K562 (cell line): ENCODE data around the gene GLG1. TPM values are rescaled to one million over a fixed set of nuclear protein-coding genes. Genes with fewer than 3 reads are reported as not detected.
A peak's percentile ranks its signal among the peaks of the same experiment; 100 is the strongest.

Source experiments
- ATAC-seq: fragments of 200-7000 bp; cut with Tn5 transposase; 3 replicates; pipeline ENCODE4 v1.9.1; 2020; ENCODE audit warnings: moderate library complexity
- BruUV-seq: library from RNA; stranded (reverse); fragments of 400-500 nt; replicated peaks from 2 replicates; lab custom pipeline; 2021; lab: Mats Ljungman, UMichigan
- CTCF ChIA-PET: fragments of 300-600 bp; formaldehyde crosslinking; extraction: SDS; loops from one replicate; lab custom pipeline; 2021; ENCODE audit warnings: low intra/inter-chr PET ratio; lab: Yijun Ruan, JAX
- POLR2A ChIA-PET: fragments of 300-600, 350-650 bp; sonication (Branson Sonifier 250); formaldehyde crosslinking; extraction: SDS; loops from one replicate; lab custom pipeline; 2021; ENCODE audit warnings: antibody characterized with exemption, inconsistent platforms; lab: Yijun Ruan, JAX
- DNase-seq, 4 experiments: peaks; one replicate each; pipeline versions ENCODE4 v3.0.0 to v3.0.0-alpha.2; 2011 to 2018; ENCODE audit warnings: low spot score in 3 of 4, mixed read lengths in 3 of 4; ENCODE audit errors: extremely low read depth in 1 of 4
- FAIRE-seq: peaks from 2 replicates; lab custom pipeline; 2011; peaks lifted over from hg19 to GRCh38; lab: Jason Lieb, UNC
- H2AFZ ChIP-seq: 2 replicates; pipeline ENCODE4 v1.6.0; 2011; ENCODE audit warnings: low read depth, low read length, control low read depth, inconsistent platforms
- H3K27ac ChIP-seq: fragments of 200-600 bp; 3 replicates; pipeline ENCODE4 v1.8.0; 2011; ENCODE audit warnings: low read depth, mild to moderate bottlenecking, control low read depth, inconsistent platforms, low read length, moderate library complexity, mixed read lengths; ENCODE audit errors: extremely low read depth
- H3K27me3 ChIP-seq, 2 experiments: fragments of 300-600 bp in 1 of 2; 2 replicates in 1 of 2; 3 replicates in 1 of 2; pipeline versions ENCODE4 v1.6.0 to v1.8.0; 2011; ENCODE audit warnings: inconsistent platforms in 2 of 2, low read length in 2 of 2, mild to moderate bottlenecking in 1 of 2, mixed read lengths in 1 of 2, moderate library complexity in 1 of 2; ENCODE audit not compliant: control insufficient read depth in 2 of 2, insufficient read depth in 2 of 2
- H3K36me3 ChIP-seq: fragments of 300-600 bp; 3 replicates; pipeline ENCODE4 v1.8.0; 2011; ENCODE audit warnings: mild to moderate bottlenecking, low read length, inconsistent platforms; ENCODE audit not compliant: control insufficient read depth, insufficient read depth
- H3K4me1 ChIP-seq, 2 experiments: fragments of 200-600 bp in 1 of 2; replicated peaks in 1 of 2; 2 replicates in 1 of 2; 3 replicates in 1 of 2; pipeline versions ENCODE4 v1.5.1 to v1.8.0; 2011; ENCODE audit warnings: inconsistent platforms in 2 of 2, low read length in 2 of 2, mild to moderate bottlenecking in 1 of 2, mixed read lengths in 1 of 2, moderate library complexity in 1 of 2; ENCODE audit not compliant: control insufficient read depth in 2 of 2, insufficient read depth in 2 of 2
- H3K4me2 ChIP-seq: 2 replicates; pipeline ENCODE4 v1.6.1; 2011; ENCODE audit warnings: low read length, control low read depth, inconsistent platforms, mixed read lengths; ENCODE audit not compliant: insufficient read depth
- H3K4me3 ChIP-seq: fragments of 200-600 bp; sonication (generic), shearing (Covaris generic); 2 replicates; pipeline ENCODE4 v1.5.1; 2016; ENCODE audit warnings: control low read depth, inconsistent platforms
- H3K79me2 ChIP-seq: fragments of 200-600 bp; 3 replicates; pipeline ENCODE4 v1.8.0; 2011; ENCODE audit warnings: low read length, inconsistent platforms; ENCODE audit not compliant: control insufficient read depth, insufficient read depth
- H3K9ac ChIP-seq, 2 experiments: 2 replicates each; pipeline versions ENCODE4 v1.6.0 to v1.6.1; 2011; ENCODE audit warnings: low read depth in 2 of 2, low read length in 2 of 2, control low read depth in 1 of 2, inconsistent platforms in 1 of 2, mild to moderate bottlenecking in 1 of 2, mixed read lengths in 1 of 2; ENCODE audit not compliant: insufficient read depth in 1 of 2
- H3K9me1 ChIP-seq: one replicate; pipeline ENCODE4 v1.6.0; 2011; ENCODE audit warnings: inconsistent platforms, mild to moderate bottlenecking, low read length, moderate library complexity; ENCODE audit not compliant: control insufficient read depth, insufficient read depth
- H3K9me3 ChIP-seq: replicated peaks from 2 replicates; pipeline ENCODE4 v1.5.1; 2011; ENCODE audit warnings: low read depth, low read length, inconsistent platforms; ENCODE audit not compliant: control insufficient read depth, insufficient read depth
- H4K20me1 ChIP-seq: replicated peaks from 2 replicates; pipeline ENCODE4 v1.6.1; 2011; ENCODE audit warnings: low read length, inconsistent platforms, mixed read lengths; ENCODE audit not compliant: control insufficient read depth, insufficient read depth
- C11orf30 ChIP-seq: fragments of 450-650 bp; IDR thresholded peaks from 2 replicates; pipeline ENCODE4 v1.6.1; 2016; ENCODE audit warnings: low read depth, mild to moderate bottlenecking
- MAFF ChIP-seq: IDR thresholded peaks from 2 replicates; pipeline ENCODE4 v1.6.1; 2012; ENCODE audit warnings: low read length, improper control_type of control experiment
- MAFG ChIP-seq: fragments of 450-650 bp; conservative IDR thresholded peaks from 2 replicates; pipeline ENCODE4 v1.6.1; 2016; ENCODE audit warnings: missing genetic modification characterization, missing compliant biosample characterization
- MAFK ChIP-seq: IDR thresholded peaks from 2 replicates; pipeline ENCODE4 v1.6.1; 2011; ENCODE audit warnings: low read length, improper control_type of control experiment
- NFIC ChIP-seq: fragments of 450-650 bp; IDR thresholded peaks from 2 replicates; pipeline ENCODE4 v1.6.1; 2017; ENCODE audit warnings: mild to moderate bottlenecking, inconsistent platforms
- RAD21 ChIP-seq, 2 experiments: fragments of 250-450 bp in 1 of 2; fragments of 450-650 bp in 1 of 2; sonication (Bioruptor Pico) in 1 of 2; formaldehyde crosslinking in 1 of 2; IDR thresholded peaks in 1 of 2; conservative IDR thresholded peaks in 1 of 2; 2 replicates each; pipeline versions ENCODE4 v1.4.0 to v1.8.0; 2020 to 2022; ENCODE audit warnings: mild to moderate bottlenecking in 2 of 2, moderate library complexity in 1 of 2
- ZBTB12 ChIP-seq: fragments of 250-450 bp; sonication (Bioruptor Pico); IDR thresholded peaks from 2 replicates; pipeline ENCODE4 v1.4.0; 2020
- ZNF316 ChIP-seq: fragments of 450-650 bp; IDR thresholded peaks from 2 replicates; pipeline ENCODE4 v1.6.1; 2016
- WGBS: fragments of 100-300 bp; shearing (Covaris generic); methylation state at CpG from one replicate; pipeline ENCODE4 v1.1.6; 2016; ENCODE audit warnings: low coverage, mixed read lengths; ENCODE audit not compliant: insufficient coverage; ENCODE audit errors: missing lambda C conversion rate; 5-methylcytosine and 5-hydroxymethylcytosine counted together
- in situ Hi-C: fragments of 300-500 bp; cut with MboI; formaldehyde crosslinking; loops from 4 replicates; pipeline ENCODE4 v1.15.0; 2018; ENCODE audit warnings: inconsistent platforms, mixed read lengths
- intact Hi-C: fragments of 100-400 bp; cut with micrococcal nuclease; formaldehyde crosslinking; loops from 2 replicates; pipeline ENCODE4 v1.14.2; 2022
- polyA plus RNA-seq, 8 experiments: library from polyadenylated mRNA; depleted of rRNA in 4 of 8; stranded (reverse) in 5 of 8; unstranded in 3 of 8; fragments of >200 nt; fragmentation: Nextera tagmentation in 2 of 8; fragmentation: Illumina TruSeq in 1 of 8; extraction: Ambion mirVana in 2 of 8; extraction: Trizol in 1 of 8; gene quantifications; 2 replicates each; pipeline versions ENCODE4 v1.2.1 to v1.2.3, GENCODE V29; 2011 to 2014; ENCODE audit warnings: inconsistent platforms in 1 of 8, missing spikeins in 1 of 8
- total RNA-seq, 7 experiments: library from RNA; depleted of rRNA in 6 of 7; stranded (reverse); fragments of >200 nt in 6 of 7; fragmentation: Illumina TruSeq in 2 of 7; extraction: Trizol in 2 of 7; gene quantifications; 2 replicates each; pipeline versions ENCODE4 v1.2.1 to v1.2.3, GENCODE V29; 2011 to 2021; ENCODE audit warnings: low replicate concordance in 1 of 7

The GLG1 gene
- total and polyA plus RNA-seq, 9 of the 15 experiments (the other 6 are each of a cell fraction or from before 2014, with no cell fraction given) = 6.2 to 36.0 (median 23.6) TPM

- intact Hi-C loops = no loop called here
- POLR2A ChIA-PET = interaction anchor here (1.0 kb wide), 1 partner anchor 24 kb away, joined by 5 read pairs; no protein-coding TSS in a partner anchor
- Histone ChIP-seq H3K27ac (no peak overlapping the region), H3K79me2 (no peaks in the 10 kb centered on the region), H3K36me3 (peaks cover 26% of the 10 kb centered on the region; the same call in 1 of the 3 replicates), H3K27me3 (no peaks in the 10 kb centered on the region), H4K20me1 (no peaks in the 10 kb centered on the region), H3K4me3 (no peak overlapping the region), H3K4me2 (no peak overlapping the region), H3K9ac (no peak overlapping the region), H3K4me1 (no peaks in the 10 kb centered on the region; a peak in 1 of 5 replicates), H3K9me3 (no peaks in the 10 kb centered on the region), H3K9me1 (no peaks in the 10 kb centered on the region), H2AFZ (no peak overlapping the region)
- CTCF ChIA-PET = no interaction called here
- ATAC-seq (no peak), FAIRE-seq (no peak), DNase-seq (no peak)
- peak; percentile 60; the same call in 1 of the 2 replicates for TF ChIP-seq MAFK
- peak; percentile 73 for TF ChIP-seq MAFF
- peak; percentile 75 for TF ChIP-seq C11orf30
- no peak for TF ChIP-seq RAD21 (CRISPR knock-in tag; conservative IDR thresholded peaks at IDR 0.05 in 1 of 2, IDR thresholded peaks at IDR 0.05 in 1 of 2)
- TF ChIP-seq ZBTB12 (CRISPR knock-in tag) = no peak
- TF ChIP-seq MAFG (tag) = peak; percentile 60; the same call in 1 of the 2 replicates
- TF ChIP-seq NFIC = no peak
- peak; percentile 83 for TF ChIP-seq ZNF316
- TSS peak; percentile 22 for BruUV-seq
- WGBS = 69% methylated on average over 6 of the region's 7 CpGs
- in situ Hi-C loops = no loop called here
Observed at GRCh38 chr16:74501484-74502478, 105.1 kb downstream of the GLG1 start.
